PFSK-1 (cell line): ENCODE data around the gene USP33.

Experiments
- FOXP2 ChIP-seq: optimal IDR thresholded peaks from 2 replicates; pipeline ENCODE3; 2011; ENCODE audit warnings: borderline replicate concordance, control low read depth, inconsistent platforms; ENCODE audit not compliant: insufficient read depth; ENCODE audit errors: extremely low read length, extremely low read depth
- POLR2AphosphoS5 ChIP-seq: IDR thresholded peaks from 2 replicates; pipeline ENCODE4 v1.6.1; 2012; ENCODE audit warnings: low read depth, mild to moderate bottlenecking, control low read depth, low read length, moderate library complexity
- REST ChIP-seq, 2 experiments: IDR thresholded peaks; 2 replicates each; pipeline versions ENCODE4 v1.6.1 to v1.8.0; 2011 to 2012; ENCODE audit warnings: low read depth in 2 of 2, low read length in 2 of 2, control low read depth in 1 of 2, inconsistent platforms in 1 of 2, mild to moderate bottlenecking in 1 of 2, moderate library complexity in 1 of 2; ENCODE audit not compliant: insufficient read depth in 1 of 2
- SIN3A ChIP-seq: IDR thresholded peaks from 2 replicates; pipeline ENCODE4 v1.6.1; 2012; ENCODE audit warnings: mild to moderate bottlenecking, low read length, moderate library complexity, borderline replicate concordance; ENCODE audit not compliant: insufficient read depth
- TAF1 ChIP-seq: IDR thresholded peaks from 2 replicates; pipeline ENCODE4 v1.6.1; 2012; ENCODE audit warnings: low read length, control low read depth, borderline replicate concordance; ENCODE audit not compliant: insufficient read depth

GRCh38 chr1:77768006-77768405 is 8.4 kb upstream of the USP33 start:
- TF ChIP-seq POLR2AphosphoS5, result no peak
- no peak for TF ChIP-seq REST (IDR thresholded peaks at IDR 0.05; ENCODE audit: insufficient read depth in 1 of 2, low read depth in 2 of 2, low read length in 2 of 2)
- TF ChIP-seq TAF1, result no peak
- no peak for TF ChIP-seq SIN3A
- no peak for TF ChIP-seq FOXP2
